Tibial nerve (tissue), 4 donors: ENCODE measurements around the gene TMEM144.

Experiments used
- EP300 ChIP-seq, 2 donors: sonication (generic); formaldehyde crosslinking; IDR thresholded peaks; one replicate each; pipeline ENCODE4 v1.6.1; 2017; ENCODE audit warnings: antibody characterized with exemption in 2 of 2, mild to moderate bottlenecking in 1 of 2
- POLR2A ChIP-seq, 2 donors: fragments of 450-650 bp; IDR thresholded peaks; one replicate each; pipeline ENCODE4 v1.6.1; 2017; ENCODE audit warnings: antibody characterized with exemption in 2 of 2, mild to moderate bottlenecking in 2 of 2, moderate library complexity in 2 of 2
- TF ChIP-seq, protein P1 (sequence below), 5 experiments: fragments of 200-600 bp in 3 of 5; fragments of 450-650 bp in 2 of 5; sonication (generic) in 3 of 5; IDR thresholded peaks; one replicate each; pipeline ENCODE4 v1.5.1; 2016 to 2019; ENCODE audit warnings: antibody characterized with exemption in 5 of 5, mild to moderate bottlenecking in 3 of 5, moderate library complexity in 2 of 5

DNA sequence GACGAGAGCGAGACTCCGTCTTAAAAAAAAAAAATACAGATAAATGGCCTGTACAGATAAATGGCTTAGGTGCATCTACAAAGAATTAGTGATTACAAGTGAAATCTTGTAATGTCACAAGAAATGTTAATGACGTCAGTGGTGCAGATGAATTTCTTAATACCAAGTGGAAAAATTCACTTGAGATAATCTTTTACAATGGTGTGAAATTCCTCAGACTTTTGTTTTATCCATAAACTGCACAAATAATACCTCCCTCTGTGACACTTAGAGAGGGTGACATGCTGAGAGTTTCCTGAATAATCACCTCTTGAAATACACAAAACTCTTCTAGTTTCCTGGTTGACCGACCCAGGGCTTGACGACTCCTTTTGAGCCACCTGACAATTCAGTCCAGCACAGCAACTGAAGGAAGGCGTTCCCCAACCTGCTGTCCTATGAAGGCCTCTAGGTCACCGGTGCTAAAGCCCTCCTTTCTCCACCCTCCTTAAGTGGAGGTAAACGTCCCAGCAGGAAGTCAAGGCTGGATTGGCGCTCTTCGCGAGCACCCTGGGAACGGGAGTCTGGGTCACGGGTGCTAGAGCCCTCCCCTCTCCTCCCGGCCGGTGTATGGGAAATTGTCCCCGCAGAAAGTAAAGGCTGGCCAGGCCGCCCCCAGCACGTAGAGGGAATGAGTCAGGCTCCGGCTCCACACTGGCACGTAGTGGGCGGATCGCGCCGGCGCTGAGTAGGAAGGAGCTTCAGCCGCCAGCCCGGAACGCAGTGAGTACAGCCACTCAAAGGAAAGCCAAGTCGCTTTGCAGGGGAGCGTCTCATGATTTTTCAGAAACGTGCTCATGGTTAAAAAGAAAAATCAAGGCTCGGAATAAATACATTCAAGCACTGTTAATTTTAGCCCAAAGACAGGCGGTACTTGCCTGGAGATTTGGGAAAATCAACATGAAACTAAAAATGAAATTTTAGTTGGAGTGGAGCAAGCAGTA lies at the start of gene TMEM144:
- TF ChIP-seq, protein P1, sequence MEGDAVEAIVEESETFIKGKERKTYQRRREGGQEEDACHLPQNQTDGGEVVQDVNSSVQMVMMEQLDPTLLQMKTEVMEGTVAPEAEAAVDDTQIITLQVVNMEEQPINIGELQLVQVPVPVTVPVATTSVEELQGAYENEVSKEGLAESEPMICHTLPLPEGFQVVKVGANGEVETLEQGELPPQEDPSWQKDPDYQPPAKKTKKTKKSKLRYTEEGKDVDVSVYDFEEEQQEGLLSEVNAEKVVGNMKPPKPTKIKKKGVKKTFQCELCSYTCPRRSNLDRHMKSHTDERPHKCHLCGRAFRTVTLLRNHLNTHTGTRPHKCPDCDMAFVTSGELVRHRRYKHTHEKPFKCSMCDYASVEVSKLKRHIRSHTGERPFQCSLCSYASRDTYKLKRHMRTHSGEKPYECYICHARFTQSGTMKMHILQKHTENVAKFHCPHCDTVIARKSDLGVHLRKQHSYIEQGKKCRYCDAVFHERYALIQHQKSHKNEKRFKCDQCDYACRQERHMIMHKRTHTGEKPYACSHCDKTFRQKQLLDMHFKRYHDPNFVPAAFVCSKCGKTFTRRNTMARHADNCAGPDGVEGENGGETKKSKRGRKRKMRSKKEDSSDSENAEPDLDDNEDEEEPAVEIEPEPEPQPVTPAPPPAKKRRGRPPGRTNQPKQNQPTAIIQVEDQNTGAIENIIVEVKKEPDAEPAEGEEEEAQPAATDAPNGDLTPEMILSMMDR (IDR thresholded peaks at IDR 0.05) = peak in 2 of 5 experiments; percentile 14 to 27
- TF ChIP-seq POLR2A (IDR thresholded peaks at IDR 0.05) = peak; percentile 34 to 51
- peak; percentile 46 to 90 for TF ChIP-seq EP300 (IDR thresholded peaks at IDR 0.05)
